GM12872 (cell line): ENCODE results near the gene CD2BP2.

Experiments
- TF ChIP-seq, protein P1 (sequence below): IDR thresholded peaks from 3 replicates; pipeline ENCODE4 v1.5.1; 2011; ENCODE audit warnings: low read depth, mild to moderate bottlenecking, low read length, moderate library complexity; ENCODE audit not compliant: insufficient read depth

Gene CD2BP2

GRCh38 chr16:30369091-30369937 is 14.2 kb upstream of the CD2BP2 start:
- TF ChIP-seq, protein P1, sequence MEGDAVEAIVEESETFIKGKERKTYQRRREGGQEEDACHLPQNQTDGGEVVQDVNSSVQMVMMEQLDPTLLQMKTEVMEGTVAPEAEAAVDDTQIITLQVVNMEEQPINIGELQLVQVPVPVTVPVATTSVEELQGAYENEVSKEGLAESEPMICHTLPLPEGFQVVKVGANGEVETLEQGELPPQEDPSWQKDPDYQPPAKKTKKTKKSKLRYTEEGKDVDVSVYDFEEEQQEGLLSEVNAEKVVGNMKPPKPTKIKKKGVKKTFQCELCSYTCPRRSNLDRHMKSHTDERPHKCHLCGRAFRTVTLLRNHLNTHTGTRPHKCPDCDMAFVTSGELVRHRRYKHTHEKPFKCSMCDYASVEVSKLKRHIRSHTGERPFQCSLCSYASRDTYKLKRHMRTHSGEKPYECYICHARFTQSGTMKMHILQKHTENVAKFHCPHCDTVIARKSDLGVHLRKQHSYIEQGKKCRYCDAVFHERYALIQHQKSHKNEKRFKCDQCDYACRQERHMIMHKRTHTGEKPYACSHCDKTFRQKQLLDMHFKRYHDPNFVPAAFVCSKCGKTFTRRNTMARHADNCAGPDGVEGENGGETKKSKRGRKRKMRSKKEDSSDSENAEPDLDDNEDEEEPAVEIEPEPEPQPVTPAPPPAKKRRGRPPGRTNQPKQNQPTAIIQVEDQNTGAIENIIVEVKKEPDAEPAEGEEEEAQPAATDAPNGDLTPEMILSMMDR: no peak

DNA sequence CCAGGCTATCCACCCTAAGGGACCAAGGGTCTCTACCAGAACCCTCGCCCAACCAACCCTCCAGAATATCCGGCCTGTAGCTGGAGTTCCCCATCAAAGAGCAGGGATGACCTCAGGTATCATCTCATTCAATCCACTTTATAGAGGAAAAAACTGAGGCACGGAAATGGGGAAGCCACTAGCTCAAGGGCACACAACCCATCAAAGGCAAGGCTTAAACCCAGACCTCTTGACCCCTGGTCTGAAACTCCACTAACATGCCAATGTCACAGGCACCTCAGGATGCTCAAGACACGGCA is 13.6 kb upstream of the CD2BP2 start:
- TF ChIP-seq, protein P1: no peak

- TF ChIP-seq, protein P1: no peak
These were observed 13.1 kb upstream of the CD2BP2 start for GRCh38 chr16:30368122-30368791.

GRCh38 chr16:30367349-30368009 is 12.4 kb upstream of the CD2BP2 start:
- TF ChIP-seq, protein P1: no peak

DNA sequence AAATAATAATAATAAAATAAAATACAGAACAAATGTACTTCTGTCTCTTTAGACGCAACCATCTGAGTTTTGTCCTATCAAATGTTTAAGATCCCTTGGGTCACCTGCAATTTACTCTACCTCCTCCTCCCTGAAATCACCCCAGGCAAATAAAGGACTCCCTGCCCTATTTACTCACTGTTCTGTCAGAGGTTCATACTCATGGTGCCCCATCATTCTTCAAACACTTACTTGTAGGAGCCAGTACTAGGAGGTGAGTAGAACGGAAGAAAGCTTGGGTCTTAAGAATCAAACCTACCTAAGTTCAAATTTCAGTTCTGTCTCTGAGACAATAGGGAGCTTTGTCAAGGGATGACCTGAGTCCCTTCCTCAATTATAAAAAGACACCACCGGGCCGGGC is 11.4 kb upstream of the CD2BP2 start:
- TF ChIP-seq, protein P1: no peak

GRCh38 chr16:30365200-30365599 is 10.1 kb upstream of the CD2BP2 start:
- TF ChIP-seq, protein P1: no peak

DNA sequence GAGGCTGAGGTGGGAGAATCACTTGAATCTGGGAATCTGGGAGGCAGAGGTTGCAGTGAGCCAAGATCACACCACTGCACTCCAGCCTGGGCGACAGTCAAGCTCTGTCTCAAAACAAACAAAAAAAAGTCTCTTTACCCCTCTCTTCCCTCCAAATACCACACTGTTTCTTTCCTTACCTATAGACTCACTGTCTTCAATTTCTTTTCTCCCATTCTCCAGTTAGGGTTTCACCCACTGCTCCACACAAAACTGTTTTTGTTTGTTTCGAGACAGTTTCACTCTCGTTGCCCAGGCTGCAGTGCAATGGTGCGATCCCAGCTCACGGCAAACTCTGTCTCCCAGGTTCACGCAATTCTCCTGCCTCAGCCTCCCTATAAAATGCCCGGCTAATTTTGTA is 6.1 kb upstream of the CD2BP2 start:
- TF ChIP-seq, protein P1: no peak
